ENCODE measurements around the gene MICB.
A peak's percentile ranks its signal among the peaks of the same experiment; 100 is the strongest.
"Not testable (repeated sequence)": the region's sequence is repeated elsewhere in the genome, so short reads cannot be mapped to it uniquely, and the experiment has no call there.

The MICB gene

DNA sequence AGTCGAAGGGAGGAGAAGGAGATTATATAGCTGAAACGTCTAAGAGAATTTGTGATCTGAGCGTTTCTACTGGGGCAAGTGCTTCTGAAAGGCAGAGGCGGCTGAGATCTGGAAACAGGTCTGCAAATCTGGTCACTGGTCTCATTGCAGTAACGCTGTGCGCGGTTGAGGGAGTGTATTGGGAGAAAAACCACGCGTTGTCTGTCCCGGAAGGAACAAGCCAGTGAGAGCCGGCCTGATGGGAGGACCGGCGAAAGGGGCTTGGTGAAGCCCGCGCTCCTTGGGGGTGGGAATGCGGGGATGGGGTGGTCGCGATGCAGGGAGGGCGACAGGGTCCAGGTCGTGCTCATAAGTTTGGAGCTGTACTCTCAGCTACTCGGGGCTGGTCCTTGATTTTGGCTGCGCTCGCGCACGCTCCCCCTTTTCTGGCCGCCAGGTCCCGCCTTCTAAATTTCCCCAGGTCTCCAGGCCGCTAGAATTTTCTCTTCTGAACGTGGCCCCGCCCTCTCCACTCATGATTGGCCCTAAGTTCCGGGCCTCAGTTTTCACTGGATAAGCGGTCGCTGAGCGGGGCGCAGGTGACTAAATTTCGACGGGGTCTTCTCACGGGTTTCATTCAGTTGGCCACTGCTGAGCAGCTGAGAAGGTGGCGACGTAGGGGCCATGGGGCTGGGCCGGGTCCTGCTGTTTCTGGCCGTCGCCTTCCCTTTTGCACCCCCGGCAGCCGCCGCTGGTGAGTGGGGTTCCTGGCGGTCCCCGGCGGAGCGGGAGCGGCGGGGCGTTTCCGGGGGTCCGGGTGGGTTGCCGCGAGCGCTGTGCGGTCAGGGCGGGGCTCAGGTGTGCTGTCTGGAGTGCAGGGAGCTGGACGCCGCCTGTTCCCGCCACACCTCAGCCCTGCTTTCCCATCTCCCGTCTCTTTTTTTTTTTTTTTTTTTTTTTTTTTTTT is at the start of gene MICB:
Gene MICB (plus strand): TSS at position 615 of the 946 bp plus-strand sequence. CDS start 49 bp downstream, at position 664.
- peak; percentile 72 for DNase-seq (ENCODE audit: low read depth)

DNA sequence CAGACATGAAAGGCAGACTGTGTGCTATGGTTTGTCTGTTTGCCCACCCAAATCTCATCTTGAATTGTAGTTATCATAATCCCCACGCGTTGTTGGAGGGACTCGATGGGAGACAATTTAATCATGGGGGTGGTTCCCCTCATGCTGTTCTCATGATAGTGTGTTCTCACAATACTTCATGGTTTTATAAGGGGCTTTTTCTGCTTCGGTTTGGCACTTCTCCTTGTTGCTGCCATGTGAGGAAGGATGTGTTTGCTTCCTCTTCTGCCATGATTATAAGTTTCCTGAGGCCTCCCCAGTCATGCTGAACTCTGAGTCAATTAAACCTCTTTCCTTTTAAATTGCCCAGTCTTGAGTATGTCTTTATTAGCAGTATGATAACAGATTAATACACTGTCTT is 47.2 kb upstream of the MICB start:
- DNase-seq (ENCODE audit: low read depth), result no peak

DNA sequence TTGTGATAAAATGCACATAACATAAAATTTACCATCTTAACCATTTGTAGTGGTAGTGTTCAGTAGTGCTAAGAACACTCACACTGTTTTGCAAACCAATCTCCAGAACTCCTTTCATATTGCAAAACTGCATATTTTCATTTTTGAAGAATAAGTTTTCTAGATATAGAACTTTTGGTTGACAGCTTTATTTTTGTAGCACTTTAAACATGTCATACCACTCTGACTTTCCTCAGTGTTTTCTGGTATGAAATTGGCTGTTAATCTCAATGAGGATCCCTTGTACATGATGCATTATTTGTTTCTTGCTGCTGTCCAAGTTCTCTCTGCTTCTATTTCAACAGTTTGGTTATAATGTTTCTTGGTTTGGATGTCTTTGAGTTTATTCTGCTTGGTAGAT is 45.1 kb upstream of the MICB start:
- no peak for DNase-seq (ENCODE audit: low read depth)

DNA sequence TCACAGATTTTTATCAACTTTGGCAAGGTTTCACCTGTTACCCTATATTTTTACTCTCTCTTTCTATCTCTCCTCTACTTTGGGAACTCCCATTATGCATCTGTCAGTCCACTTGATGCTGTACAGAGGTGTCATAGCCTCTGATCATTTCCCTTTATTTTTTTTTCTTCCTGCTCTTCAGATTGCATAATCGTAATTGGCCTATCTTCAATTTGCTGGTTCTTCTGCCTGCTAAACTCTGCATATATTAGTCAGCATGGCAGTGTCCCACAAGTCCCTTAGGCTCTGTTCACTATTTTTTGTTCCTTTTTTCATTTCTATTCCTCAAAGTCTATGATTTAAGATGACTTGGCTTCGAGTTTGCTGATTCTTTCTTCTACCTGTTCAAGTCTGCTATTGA is 44.7 kb upstream of the MICB start:
- DNase-seq (ENCODE audit: low read depth), result no peak

DNA sequence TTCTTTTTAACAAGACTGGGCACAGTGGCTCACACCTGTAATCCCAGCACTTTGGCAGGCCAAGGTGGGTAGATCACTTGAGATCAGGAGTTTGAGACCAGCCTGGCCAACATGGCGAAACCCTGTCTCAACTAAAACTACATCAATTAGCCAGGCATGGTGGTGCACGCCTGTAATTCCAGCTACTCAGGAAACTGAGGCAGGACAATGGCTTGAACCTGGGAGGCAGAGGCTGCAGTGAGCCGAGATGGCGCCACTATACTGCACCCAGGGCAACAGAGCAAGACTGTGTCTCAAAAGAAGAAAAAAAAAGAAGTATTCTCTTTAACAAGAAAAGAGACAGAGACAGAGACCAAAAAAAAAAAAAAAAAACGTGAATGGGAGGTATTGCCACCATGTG is 38.1 kb upstream of the MICB start:
- DNase-seq (ENCODE audit: low read depth), result not testable (repeated sequence)

DNA sequence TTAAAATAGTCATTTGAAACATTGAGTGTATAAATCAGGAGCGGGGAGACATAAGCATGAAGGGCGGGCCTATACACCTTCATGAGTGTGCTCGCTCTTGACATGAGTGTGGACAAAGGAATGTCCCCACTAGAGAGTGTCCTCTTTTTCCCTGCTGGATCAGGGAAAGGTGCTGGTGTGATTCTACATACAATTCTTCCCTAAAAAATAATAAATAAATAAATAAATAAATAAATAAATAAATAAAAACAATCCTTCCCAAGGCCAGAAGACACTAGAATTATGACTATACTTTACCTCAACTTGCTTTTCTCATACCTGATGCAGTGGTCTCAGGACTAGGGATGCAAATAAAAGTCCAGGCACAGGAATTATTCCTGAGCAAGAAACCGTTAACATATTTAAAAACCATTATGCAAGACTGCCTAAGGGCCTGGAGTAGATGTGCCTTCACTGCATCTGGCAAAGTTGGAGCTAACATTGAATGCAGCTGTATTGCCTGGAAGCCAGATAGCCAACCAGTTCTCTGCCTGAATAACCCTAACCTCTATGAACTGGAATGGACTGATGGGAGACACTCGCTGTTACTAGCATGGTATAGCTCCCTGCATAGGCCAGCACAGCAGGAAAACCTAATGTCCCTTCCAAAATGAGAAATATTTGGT is 37.5 kb upstream of the MICB start:
- DNase-seq (ENCODE audit: low read depth), result no peak

DNA sequence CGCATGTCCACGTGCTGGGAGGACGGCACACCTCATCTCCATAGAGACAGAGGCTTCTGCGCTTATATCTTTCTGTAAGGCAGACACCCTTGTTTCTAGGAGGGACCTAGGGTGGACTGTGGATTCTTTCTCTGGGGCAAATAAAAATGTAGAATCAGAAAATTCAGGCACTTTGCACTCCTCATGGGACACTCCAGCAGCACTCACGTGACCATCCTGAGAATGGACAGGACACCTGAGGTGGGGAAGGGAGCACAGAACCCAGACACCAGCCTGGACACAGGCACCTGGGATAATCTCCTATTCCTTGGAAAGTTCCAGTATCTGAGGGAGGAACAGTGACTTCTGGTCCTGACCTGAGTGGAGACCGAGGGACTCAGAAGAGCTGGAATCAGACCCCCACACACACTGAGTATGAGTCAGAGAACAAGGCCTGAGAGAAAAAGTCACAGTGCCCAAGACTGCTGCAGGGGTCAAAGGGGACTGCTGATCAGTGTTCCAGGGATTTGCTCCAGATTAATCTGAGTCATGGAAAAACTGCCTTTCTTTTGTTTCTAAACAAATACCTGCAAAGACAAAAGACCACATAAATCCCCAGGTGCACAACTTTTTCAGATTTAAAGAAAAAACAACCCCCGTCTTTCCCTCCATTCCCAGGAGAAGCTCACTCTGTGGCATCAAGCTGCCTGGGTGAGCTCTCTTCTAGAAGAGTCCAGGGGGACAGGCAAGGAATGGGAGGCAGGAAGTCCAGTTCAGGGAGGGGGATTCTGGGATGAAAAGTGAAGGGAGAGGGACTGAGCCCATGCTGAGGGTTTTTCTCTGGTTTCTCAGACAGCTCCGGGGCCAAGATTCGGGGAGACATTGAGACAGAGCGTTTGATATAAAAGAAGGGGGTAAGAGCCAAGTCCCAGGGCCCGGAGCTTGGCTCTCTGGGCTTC is 35.6 kb upstream of the MICB start:
- no peak for DNase-seq (ENCODE audit: low read depth)

DNA sequence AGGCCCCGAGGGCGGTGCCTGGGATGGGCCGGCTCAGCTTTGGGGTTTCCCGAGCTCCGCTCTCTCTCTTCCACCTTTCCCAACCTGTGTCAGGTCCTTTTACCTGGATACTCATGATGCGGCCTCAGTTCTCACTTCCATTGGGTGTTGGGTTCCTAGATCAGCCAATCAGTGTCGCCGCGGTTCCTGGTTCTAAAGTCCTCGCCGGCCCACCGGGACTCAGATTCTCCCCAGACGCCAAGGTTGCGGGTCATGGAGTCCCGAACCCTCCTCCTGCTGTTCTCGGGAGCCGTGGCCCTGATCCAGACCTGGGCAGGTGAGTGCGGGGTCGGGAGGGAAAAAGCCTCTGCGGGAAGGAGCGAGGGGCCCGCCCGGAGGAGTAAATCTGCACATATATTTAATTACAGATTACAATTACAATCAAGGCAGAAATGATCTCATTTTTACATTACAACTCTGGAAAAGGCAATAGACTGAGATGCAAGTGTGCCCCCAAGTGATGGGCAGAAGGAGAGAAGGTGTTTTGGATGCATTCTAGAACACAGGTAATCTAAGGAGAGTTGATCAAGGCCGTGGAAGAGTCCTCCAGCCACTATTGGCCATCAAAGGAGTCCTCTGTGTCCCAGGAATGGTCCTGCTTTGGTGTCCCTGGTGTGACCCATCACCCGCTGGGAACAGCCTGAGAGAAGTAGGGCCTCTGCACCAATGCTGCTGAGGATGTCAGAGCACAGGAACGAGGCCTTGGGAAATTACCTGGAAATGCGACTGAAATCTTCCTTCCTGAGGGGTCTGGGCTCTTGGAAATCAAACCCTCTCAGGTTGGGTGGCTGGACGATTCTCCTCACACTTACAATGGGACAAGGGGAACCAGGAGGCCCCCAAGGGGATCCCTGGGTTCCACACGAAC is 34.7 kb upstream of the MICB start:
- peak; percentile 76 for DNase-seq (ENCODE audit: low read depth)

DNA sequence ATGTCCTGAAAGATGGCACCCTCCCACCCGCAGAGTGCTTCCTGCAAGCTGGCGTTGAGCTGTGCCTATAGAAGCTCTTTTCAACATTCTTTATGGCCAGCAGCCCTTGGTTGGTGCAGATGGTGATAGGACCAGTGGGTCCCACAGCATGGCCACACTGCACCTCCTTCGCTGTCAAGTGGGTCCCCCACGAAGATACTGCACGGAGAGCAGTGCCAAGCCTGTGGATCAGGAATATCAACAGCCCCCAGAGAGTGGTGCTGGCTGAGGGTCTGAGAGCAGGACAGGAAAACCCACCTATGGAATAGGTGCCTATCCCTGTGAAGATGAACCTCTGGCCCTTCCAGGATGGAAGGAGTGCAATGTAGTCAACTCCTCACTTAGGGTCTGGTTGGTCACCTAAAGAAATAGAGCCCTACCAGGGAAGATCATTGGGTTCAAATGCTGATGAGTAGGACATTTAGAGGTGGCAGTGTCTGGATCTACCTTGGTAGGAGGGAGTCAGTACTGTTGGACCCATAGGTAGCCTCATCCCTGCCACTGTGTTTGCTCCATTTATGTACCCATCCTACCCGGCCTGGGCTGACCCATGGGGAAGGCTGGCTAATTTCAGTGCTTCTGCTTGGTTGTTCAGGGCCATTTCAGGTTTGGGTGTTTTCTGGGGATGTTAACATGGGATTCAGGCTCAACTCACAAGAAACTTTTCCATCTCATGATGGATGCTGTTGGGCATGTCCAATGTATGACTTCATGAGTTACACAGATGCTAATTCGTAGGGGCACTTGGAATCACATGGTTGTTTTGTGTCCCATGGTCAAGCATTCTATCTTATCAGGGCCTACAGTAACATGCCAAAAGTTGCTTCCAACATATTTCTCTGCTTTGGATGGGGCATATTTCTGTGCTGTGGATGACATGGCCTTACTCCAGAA is 33.4 kb upstream of the MICB start:
- no peak for DNase-seq (ENCODE audit: low read depth)

DNA sequence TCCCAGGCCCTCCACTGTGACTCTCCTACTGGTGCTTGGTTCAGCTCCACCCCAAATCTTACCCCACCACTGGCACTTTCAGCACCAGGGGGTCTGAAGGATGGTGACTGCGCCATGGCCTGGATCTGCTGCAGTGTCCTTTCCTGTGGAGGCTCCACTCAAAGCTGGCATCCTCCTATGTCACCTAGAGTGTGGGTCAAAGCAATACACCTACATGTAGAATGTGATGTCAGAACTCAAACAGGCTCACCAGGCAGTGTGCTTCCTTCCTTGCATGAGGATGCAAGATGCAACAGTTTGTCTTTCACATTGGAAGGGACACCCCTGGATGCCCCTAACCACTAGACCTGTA is 32.8 kb upstream of the MICB start:
- no peak for DNase-seq (ENCODE audit: low read depth)

DNA sequence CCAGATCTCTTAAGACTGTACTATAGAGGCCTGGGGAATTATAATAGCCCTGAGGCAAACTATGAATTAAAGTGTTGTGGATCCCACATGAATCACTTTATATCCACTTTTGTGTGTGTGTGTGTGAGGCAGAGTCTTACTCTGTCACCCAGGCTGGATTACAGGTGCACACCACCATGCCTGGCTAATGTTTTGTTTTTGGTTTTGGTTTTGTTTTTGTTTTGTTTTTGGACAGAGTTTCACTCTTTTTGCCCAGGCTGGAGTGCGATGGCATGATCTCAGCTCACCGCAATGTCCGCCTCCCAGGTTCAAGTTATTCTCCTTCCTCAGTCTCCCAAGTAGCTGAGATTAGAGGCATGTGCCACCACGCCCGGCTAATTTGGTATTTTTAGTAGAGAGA is 32.2 kb upstream of the MICB start:
- no peak for DNase-seq (ENCODE audit: low read depth)

DNA sequence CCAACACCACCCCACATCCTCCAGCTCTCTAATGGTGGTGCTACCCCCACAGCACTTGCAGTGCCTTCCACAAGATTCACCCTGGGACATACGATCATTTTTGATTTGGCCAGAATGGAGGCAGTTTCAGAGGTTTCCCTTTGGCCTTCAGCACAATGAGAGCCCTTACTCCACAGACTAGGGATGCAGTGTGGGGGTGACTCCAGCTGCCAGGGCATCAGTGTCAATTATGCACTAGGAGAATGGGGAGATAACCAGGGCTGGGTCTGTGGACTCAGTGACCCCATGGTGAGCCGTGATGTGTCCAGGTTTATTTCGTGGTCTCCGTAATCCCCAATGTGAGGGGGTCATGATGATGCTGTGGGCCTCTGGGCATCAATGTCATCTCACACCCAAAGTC is 31.5 kb upstream of the MICB start:
- no peak for DNase-seq (ENCODE audit: low read depth)

DNA sequence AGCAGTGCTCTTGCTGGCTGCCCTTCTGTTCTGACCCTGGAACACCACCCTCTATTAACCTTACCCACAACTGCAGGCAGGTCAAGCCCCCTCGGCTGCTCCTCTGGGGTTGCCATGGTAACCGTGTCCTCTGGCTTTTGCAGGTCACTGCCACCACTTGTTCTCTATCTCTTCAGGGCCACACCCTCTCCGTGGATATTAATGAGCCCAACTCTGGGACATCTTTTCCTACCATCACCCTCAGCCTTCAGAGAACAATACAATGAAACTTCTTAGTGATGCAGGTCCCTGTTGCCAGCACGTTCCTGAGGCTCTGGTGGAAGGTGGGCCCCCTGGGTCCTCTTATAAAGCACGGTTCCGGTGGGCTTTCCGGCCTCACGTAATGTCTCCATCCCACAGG is 30.8 kb upstream of the MICB start:
- no peak for DNase-seq (ENCODE audit: low read depth)

DNA sequence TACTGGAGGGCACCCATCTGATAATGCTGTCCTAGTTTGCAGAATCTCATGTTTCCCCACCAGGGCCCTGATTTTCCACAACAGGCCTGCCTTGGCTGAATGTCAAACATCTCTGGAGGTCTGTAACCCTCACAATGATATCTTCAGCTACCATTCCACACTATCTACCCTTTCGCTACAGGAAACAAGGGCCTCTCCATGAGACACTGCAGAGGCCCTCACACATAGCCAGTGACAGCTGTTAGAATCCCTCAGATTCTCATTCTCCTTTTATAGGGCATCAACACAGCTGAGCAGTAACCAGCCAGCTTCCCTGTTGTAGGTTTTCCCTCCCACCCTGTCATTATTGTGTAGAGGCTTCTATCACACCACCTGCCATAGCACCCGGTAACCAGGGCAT is 29.6 kb upstream of the MICB start:
- no peak for DNase-seq (ENCODE audit: low read depth)

DNA sequence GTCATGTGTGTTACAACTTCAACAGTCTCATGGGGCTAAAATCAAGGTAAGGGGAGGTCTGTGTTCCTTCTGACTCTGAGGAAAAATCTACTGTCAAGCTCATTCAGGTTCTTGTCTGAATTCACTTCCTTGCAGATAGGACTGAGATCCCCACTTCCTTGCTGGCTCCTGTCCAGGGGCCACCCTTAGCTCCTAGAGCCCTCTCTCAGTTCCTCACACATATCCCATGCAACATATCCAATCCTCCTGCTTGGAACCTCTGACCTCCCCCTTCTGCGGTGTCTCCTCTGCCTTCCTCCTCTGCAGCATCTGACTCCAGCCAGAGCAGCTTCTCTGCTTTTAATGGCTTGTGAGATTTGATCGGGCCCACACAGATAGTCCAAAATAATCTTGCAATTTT is 27.1 kb upstream of the MICB start:
- DNase-seq (ENCODE audit: low read depth), result no peak

DNA sequence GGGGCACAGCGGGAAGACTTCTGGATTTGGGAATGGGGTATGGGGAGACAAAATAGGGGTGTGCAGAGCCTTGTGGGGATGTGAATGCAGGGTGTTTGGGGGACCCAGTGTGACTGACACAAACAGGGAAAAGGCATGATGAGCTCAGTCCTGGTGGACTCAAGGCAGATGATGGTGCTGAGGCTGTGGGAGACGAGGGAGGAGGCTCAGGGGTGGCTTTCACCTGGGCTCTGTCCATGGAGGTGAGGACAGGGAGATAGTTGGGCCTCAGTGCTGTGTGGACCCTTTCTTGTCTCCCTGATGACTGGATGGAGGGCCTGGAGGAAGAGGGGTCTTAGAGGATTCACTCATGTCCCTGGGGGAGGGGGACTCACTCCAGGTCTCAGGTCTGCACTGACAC is 26.2 kb upstream of the MICB start:
- DNase-seq (ENCODE audit: low read depth), result no peak

DNA sequence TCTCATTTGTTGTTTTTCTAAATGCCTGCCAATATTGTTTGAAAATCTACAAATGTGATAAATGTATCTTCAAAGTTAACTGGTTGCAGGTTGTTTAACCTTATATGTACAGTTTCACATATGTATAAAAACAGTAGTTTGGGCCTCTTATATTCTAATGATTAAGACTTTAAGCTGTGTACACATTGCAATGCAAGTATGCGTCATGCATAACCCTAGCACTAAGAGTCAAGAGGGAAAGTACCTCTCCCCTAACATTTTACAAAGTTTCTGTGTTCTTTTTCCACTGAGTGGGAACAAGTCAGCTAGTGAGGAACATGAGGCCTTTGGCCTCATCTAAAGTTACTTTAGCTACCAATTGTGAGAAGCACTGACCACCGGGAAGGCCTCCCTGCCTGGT is 25.7 kb upstream of the MICB start:
- DNase-seq (ENCODE audit: low read depth), result no peak

DNA sequence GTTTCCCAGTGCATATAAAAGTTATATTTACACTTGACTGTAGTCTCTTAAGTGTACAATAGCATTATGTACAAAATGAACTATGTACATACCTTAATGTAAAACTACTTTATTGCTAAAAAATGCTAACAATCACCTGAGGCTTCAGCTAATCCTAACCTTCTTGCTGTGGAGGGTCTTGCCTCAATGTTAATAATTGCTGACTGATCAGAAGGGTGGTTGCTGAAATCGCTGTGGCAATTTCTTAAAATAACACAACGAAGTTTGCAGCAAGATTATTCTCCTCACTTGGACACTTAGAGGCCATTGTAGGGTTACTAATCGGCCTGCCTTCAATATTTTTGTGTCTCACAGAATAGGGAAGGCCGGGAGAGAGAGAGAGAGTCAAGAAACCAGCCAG is 24.7 kb upstream of the MICB start:
- no peak for DNase-seq (ENCODE audit: low read depth)

DNA sequence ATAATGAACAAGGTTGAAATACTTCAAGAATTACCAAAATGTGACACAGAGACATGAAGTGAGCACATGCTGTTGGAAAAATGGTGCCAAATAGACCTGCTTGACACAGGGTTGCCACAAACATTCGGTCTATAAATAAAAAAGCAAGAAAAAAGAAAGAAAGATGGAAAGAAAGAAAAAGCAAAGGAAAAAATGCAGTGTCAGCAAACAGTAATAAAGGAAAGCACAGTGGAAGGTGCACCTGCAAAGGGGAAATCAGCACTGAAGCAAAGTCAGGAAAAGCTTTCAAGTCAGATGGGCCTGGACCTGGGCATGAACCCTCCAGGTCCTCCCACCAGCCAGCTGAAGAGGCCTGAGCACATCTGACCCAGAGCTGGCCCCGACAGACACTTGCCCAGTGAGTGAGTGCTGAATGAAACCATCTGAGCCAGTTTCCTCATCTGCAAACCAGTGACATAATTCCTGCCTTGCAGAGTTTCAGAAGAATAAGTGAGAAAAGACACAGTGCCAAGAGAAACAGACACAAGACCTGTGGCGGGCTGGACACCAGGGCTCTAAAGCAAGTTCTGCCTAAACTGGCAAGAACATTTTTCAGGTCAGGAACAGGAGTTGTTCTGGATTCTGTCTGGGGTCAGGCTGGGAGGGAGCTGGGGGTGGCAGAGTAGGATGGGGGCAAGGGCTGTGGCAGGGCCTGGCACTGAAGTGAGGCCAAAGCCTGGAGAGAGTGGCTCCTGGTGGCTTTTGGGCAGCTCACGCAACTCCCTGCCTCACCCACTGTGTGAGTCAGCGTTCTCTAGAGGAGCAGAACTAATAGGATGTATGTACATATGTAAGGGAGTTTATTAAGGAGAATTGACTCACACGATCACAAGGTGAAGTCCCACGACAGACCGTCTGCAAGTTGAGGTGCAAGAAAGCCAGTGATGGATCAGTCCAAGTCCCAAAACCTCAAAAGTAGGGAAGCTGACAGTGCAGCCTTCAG is 23.9 kb upstream of the MICB start:
- no peak for DNase-seq (ENCODE audit: low read depth)

All from stimulated activated CD8-positive, alpha-beta memory T cell treated with anti-CD3 and anti-CD28 coated beads, Interleukin-12 subunit alpha, Interleukin-12 subunit beta, amount 100 ng/mL, for 4 hours (primary cell).